ENCODE measurements around the gene HEPN1.

HEPN1 gene

DNA sequence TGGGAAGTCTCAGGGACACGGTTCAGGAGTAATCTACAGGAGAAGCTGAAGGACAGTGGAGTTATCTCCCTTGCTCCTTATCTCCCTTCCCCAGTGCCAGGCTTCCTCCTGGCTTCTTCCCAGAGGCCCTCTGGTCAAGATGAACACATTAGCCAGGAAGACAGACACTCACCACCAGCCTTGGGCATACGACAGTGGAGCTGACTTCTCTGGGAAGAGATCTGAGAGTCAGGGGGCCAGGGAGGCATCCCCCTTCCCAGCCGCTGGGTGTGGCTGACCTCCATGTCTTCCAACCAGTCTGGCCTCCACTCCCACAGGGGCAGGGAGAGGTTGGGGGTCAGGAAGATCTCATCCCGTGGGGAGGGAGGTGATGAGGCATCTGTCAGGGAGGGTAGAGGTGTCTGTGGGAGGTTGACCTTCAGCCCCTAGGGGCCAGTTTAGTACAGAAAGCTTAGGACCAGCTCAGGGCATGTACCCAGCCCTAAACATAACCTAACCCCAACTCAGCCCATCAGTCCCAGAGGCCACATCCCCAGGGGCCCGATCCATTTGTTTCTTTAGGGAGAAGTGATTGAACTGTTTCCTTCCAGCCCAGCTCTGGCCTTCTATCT is 34.1 kb upstream of the HEPN1 start:
- DNase-seq (ENCODE audit: low read depth in 3 of 3), result no peak

DNA sequence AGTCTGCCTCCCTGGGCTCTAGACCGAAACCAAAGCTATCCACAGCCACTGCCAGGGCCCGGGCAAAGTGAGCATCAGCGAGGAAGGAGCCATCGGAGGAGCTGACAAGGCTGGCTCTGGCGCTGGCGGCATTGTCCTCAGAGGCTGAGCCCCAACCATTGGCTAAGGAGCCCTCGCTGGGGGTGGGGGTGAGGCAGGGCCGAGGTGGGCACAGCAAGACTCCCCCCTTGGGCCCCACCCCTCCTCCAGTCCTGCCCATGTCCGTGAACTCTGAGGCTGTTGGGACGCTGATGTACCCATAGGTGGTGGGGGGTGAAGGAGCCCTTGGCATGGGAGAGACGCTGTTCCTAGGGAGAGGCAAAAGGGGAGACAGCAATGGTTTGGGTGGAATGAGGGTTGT is 32.6 kb upstream of the HEPN1 start:
- no peak for DNase-seq (ENCODE audit: low read depth in 3 of 3)

DNA sequence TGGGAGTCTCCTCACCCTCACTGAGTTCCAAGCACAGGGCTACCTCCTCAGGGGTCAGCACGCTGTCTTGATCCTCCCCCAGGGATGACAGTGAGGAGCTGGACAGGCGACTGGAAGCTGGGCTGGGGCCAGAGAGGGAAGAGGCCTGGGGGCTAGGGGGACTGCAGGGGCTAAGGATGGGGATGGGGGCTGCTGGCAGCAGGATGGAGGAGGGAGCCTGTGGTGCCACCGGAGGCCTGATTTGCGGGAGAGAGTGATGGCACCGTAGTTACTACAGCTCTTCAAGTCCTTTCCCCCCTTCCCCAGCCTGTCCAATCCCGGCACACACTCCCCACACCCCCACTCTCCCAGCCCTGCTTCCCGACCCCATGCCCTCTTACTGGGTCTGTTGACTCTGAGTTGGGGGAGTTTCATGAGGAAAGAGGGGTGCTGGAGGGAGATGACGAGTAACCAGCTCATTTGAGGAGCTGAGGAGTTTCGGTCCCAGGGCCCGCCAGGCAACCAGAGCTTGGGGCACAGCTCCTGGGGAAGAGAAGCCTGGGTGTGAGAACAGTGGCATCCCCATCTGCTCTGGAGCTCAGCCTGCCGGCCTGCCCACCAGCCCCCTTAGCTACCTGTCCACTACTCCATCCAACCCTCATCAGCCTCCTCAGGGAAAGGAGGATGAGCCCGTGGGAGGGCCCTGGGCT is 31.9 kb upstream of the HEPN1 start:
- no peak for DNase-seq (ENCODE audit: low read depth in 3 of 3)

DNA sequence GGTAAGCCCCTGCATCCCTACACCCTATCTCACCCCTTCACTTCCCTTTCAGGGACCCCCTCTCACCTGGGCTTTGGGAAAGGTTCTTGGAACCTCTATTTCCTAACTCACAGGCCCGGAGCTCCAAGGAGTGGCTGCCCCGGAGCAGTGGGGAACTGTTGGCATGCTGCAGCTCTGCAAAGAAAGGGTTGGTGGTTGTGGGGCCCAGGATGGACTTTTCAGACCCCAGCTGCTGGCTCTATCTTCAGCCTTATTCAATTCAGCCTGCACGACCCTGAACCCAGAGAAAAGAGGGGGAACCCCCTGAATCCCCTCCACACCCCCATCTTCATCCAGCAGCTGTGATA is 31.4 kb upstream of the HEPN1 start:
- no peak for DNase-seq (ENCODE audit: low read depth in 3 of 3)

DNA sequence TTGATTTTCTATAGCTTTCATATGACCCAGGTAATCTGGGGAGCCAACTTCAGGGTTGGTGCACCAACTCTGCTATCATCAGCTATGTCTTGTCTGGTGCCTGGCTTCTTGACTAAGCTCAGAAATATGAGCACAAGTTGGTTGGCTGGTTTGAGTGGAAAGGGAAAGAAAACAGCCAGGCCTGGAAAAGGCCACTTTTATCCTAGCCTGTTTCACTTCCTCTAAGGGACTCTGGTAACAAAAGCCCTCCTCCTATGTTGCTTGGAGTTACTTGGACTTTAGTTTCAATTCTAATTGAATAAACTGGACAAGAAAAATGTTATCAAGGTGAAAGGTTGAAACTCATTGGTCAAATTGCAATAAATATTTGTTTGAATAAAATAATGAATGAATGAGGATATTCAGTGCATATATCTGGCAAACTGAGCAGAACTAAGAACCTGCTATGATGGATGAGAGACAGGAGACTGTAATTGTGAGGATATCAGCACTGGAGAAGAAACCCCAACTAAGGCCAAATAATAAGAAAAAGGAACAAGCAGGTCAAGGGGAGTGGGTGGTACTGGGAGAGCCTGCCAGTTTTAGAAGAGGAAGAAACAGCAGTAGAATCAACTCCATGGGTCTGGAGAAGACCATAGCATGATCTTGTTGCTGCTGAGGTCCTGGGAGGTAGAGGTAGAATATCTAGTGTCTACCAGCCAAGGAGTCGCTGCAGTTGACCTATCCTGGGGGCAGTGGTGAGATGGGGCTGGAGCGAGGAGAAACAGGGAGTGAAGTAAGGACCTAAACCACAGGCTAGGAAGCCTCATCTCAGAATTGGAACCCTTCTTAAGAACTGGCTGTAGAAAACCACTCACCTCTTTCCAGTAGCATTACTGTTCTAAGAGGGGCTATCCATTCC is 29.6 kb upstream of the HEPN1 start:
- no peak for DNase-seq (ENCODE audit: low read depth in 3 of 3)

DNA sequence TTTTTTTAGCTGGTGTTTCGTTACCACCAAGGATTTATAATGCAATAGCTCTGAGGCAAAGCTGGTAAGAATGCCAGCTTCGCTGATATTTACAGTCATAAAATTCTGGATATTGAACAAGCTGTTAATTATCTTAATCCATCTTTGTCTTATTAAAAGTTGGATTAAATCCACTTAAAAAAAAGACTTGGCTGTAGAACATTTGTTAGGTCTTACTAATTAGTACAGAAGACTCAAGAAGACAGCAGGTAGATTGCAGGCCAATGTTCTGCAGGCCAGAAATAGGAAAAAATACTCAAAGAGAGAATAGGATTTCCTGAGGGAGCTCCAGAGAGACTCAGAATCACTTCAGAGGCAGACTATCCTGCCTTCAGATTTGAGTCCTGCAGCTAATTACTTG is 28.9 kb upstream of the HEPN1 start:
- DNase-seq (ENCODE audit: low read depth in 3 of 3), result no peak

DNA sequence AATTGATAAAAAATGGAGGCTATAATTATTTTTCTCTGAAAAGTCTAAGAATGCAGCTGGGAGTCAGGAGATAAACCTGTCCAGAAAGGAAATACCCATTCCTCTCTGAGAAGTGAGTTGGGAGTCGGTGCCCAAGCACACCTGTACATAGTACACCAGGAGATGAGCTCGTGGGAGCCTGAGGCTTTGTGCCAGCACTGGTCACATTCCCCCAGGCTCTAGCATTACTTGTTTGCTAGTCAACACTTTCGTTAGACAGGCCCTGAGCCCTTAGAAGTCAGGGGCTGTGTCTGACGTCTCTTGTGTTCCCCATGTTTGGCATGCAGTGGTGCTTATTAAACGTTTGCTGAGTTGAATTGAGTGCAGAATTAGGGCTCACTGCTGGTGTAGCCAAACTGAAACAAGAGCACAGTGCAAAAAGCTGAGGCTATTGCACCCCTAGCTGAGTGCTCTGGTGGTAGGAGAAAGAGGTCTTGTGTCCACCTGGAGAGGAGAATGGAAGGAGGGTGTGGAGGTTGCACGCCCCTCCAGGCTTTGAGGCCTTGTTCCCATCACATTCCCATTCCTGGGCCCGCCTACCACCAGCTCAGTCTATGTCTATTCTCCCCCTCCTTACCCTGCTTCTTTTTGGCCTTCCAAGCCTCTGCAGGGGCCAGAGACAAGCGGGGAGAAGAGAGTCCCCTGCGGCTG is 28.2 kb upstream of the HEPN1 start:
- DNase-seq (ENCODE audit: low read depth in 3 of 3), result no peak

DNA sequence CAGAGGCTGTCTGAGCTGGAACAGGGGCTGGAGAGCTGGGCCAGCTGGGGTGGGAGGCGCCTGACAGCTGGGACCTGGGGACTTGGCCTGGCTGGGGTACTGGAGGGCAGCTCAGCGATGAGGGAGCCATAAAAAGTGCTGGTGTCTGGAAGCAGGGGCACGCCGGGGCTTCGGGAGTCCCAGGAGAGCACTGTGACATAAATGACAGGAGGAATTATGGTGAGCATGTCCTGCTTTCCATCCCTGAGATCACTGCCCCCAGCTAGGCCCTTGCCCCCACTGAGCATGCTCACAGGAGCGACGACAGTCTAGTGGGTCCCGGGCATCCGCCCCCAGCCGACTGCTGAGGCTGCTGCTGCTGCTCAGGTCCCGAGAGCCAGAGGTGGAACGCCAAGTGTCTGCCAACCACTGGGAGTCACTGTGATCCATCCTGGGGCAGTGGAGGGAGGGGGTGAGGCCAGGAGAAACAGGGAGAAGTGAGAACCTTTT is 27.6 kb upstream of the HEPN1 start:
- no peak for DNase-seq (ENCODE audit: low read depth in 3 of 3)

DNA sequence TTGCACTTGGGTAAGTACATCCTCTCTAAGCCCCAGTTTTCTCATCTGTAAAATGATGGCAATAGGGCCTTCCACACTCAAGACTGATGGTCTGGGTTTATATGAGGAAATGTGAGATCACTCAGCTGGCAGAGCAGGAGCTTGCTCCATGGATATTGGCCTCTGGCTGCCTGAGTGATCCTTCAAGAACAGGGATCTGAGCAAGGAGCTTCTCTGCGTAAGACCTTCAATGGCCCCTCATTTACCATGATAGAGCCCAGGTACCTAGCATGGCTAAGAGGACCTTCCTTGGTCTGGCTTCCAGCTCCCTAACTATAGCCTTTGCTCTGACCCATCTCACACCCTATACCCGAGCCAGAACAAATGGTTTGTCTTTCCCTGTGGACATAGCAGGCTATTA is 26.9 kb upstream of the HEPN1 start:
- no peak for DNase-seq (ENCODE audit: low read depth in 3 of 3)

DNA sequence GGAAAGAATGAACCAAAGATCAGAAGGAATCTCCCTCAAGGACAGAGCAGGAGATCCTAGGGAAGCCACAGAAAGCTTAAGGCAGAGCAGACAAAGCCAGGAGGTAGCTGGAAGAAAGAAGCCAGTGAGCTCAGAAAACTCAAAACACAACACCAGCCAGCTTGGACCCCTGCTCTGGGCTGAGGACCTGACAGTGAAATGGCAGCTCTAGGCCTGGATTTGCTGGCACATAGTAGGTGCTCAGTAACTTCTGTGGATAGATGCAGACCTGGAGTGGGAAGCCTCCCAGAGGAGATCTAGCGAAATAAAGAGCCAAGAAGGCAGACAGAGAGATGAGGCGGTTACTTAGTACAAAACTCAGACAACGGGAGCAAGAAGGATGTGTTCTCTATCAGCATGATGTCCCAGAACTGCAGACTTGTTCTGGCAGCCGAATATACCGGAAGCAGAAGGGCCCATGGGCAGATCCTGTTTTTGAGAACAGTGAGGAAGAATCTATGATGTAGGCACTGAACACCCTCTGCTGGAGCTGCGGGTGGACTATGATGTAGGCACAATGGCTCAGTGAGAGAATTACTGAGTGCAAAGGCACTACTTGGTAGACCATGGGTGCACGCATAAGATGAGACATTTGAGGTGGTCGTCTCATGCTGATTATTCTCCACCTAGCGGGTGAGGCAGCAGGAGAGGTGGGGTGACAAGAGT is 26.1 kb upstream of the HEPN1 start:
- no peak for DNase-seq (ENCODE audit: low read depth in 3 of 3)

DNA sequence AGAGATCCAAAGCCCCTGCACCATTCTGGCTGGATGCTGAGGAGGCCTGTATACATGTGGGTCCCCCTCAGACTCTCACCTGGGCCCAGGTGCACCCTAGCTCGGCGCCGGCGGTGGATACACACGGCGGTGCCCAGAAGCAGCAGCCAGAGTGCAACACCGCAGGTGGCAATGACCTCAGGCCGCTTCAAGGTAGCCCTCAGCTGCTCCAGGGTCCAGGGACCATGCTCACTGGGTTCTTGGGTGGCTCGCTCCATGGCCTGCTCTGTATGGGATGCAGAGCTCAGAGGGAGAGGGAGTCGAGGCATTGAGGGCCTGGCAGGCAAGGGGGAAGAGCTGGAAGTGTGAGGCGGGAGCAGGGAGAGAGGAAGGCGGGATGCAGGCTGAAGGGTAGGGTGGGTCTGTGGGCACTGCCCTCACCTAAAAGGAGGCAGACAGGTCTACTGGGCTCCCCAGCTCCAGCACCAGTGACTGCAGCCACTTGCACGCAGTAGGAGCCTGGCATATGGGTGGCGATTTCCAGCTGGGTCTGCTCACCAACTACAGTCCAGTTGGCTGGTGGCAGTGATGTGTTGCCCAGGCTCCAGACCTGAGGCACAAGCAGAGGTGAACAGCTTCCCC is 25.2 kb upstream of the HEPN1 start:
- DNase-seq (ENCODE audit: low read depth in 3 of 3), result no peak

DNA sequence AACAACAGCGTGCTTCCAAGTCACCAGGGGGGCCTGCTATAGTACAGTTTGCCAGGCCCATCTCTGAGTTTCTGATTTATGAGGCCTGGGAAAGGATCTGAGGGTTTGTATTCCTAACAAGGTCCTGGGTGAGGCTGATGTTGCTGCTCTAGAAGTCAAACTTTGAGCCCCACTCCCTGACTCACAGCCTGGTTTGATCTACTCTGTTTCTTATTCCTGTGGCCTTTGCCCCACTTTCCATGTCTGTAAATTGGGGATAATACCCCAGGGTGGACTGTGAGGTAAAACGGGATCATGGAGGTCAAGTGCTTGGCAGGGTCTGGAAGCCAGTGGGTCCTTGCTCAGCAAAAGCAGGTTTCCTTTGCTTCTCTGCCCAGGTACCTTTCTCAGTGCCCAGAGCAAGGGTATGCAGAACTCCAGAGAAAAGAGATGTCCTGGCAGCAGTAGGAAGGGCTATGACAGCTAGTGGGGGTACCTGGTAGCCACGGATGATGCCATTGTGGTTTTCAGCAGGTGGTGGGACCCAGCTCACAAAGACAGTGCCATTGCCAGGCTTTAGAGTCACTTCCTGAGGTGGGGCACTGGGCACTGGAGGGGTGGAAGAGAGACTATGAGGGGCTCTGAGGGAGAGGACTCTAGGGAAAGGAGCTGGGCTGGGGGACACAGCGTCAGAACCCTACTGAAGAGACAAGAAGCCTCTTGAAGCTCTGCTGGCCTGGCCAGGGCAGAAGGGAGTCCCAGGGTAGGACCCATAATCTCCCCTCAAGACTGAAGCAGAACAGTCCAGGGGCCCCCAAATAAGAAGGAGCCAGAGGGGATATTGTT is 24.2 kb upstream of the HEPN1 start:
- no peak for DNase-seq (ENCODE audit: low read depth in 3 of 3)

DNA sequence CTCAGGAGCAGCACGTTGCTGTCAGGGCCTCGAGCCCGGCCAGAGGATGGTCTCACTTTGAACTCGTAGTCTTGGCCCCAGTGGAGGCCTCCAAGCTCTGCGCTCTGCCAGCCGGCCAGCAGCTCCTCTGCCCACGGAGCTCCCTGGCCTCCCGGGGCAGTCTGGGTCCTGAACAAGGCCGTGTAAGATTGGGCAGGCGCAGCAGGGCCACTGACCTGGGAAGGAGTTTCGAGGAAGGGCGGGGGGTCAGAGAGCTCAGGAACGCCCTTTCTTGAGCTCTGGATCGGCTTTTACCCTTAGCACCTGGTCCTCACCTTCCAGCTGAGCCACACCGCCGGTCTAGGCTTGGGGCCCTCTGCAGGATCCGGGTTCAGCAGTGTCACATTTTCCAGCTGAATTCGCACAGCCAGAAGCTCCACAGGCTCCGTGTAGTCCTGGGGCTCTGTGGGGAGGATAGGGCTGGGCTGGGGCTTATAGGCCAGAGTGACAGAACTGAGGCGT is 23.5 kb upstream of the HEPN1 start:
- no peak for DNase-seq (ENCODE audit: low read depth in 3 of 3)

DNA sequence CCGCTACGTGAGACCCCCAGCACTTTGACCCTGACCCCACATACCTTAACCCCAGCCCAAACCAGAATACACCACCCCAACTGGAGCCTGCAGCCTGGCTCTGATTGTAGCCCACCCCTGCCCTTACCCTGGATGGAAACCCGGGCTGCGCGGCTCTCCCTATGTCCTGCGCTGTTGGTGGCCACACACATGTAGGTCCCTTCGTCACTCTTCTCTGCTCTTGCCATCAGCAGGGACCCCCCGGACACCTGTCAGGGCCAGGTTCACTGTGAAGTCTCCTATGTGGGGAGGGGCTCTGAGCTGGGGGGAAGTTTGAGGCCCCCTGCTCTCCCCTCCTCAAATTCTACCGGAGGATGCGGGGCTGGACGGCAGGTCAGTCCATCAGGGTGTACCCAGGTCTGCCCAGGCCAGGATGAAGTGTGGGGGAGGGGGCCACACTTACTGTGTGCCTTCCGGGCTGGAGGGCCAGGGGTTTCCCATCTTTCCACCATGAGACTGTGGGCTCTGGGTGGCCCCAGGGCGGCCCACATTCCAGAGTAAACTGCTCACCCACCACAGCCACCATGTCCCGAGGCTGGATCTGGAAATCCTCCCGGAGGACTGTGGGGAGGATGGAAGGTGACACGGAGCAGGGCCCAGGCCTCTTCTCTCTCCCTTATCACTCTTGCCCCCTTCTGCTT is 22.8 kb upstream of the HEPN1 start:
- no peak for DNase-seq (ENCODE audit: low read depth in 3 of 3)

DNA sequence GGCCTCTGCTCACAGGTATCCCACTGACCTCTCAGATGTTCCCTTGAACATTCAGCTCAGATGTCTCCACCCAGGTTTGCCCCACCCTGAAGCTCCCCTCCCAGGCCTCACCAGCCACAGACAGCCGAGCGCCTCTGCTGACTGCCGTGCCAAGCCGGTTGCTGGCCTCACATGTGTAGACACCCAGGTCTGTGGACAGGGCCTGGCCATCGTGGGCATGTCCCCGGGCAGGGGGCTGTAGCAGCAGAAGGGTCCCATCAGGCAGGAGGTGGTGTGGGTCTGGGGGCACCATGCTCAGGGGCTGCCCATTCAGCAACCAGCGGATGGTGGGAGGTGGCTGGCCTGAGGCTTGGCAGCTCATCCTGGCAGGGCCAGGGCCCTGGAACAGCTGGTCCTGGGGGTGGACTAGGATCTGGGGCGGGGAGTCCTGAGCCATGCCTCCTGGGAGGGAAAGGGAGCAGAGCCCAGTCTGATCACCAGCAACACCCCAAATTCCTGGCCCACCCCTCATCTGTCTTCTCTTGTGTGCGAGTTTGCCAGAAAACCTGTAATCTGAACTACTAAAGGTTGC is 22.1 kb upstream of the HEPN1 start:
- DNase-seq (ENCODE audit: low read depth in 3 of 3), result no peak

DNA sequence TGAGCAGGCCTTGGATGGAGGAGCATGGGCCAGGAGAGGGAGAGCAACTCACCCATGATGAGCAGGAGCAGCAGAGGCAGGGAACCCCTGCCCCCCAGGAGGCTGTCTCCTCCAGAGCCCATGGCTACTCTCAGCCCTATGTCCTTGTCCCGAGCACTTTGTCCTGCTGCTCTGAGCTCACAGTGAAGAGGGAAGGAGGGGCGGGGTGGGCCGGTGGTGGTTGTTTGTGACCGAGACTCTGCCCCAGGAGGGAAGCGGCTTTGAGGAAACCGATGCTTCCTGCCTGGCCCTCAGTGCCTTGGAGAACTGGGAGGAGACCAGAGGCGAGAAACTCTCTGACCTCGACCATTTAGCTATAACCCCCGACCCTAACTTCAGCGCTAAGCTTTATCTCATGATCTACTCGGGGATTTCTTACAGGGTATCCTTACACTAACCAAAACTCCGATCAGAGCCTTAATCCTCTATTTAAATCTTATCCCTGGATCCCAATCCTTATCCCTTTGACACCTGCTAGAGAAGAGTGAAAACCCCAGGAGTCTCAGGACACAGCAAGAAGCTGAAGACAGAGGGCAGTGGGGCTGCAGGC is 21.3 kb upstream of the HEPN1 start, which contains the start of gene ROBO4:
TSS of gene ROBO4 (minus strand) at position 192 of the 589 bp plus-strand sequence. CDS start at position 122, 70 bp downstream.
- no peak for DNase-seq (ENCODE audit: low read depth in 3 of 3)

DNA sequence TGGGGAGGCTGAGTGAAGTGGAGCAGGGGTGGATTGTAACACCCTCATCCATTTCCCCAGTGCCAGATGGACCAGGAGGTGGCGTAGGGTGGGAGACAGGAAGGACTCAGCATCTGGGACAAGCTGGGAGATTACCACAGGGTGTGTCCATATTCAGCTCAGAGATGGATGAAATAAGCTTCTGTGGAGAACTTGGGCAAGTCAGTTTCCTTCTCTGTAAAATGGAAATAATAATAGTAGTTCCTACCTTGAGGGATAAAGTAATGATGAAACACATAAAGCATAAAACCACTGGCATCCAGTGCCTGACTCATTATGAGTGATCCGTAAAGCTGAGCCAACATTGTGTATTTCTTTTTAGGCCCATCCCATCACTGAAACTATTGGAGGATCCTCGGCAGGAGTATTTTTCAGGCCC is 20.8 kb upstream of the HEPN1 start:
- DNase-seq (ENCODE audit: low read depth in 3 of 3), result no peak

DNA sequence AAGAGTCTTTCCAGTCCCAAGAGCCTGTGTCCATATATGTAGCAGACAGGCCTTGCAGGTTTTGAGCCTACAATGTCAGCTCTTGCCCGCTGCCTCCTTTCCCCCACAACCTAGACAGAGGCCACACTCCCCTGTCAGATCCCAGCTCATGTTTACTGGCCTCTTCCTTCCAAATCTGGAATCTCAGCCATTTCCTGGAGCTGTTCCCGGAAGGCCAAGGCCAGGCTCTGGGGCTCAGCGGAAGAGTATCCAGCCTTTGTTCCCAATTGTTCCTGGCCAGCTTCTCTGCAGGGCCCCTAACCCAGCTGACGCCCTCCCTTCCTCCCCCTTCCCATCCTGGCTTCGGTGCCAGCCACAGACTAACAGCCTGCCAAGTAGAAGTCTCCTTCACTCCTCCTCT is 20.3 kb upstream of the HEPN1 start:
- no peak for DNase-seq (ENCODE audit: low read depth in 3 of 3)
